HS-5 (cell line): ENCODE data around the gene CPSF7.
"Not testable (repeated sequence)": the region's sequence is repeated elsewhere in the genome, so short reads cannot be mapped to it uniquely, and the experiment has no call there.

Experiments
- DNase-seq: peaks from one replicate; pipeline ENCODE4 v3.0.0-alpha.2; 2012; ENCODE audit warnings: low read depth

The CPSF7 gene

DNA sequence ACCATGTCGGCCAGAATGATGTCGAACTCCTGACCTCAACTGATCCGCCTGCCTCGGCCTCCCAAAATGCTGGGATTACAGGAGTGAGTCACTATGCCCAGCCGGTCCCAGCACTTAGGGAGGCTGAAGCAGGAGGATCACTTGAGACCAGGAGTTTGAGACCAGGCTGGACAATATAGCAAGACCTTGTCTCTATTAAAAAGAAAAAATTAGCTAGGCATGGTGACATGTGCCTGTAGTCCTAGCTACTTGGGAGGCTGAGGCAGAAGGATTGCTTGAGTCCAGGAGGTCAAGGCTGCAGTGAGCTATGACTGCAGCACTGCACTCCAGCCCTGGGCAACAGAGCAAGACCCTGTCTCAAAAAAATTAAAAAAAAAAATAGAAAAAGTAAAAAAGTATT, 45.9 kb downstream of the CPSF7 start:
- not testable (repeated sequence) for DNase-seq

DNA sequence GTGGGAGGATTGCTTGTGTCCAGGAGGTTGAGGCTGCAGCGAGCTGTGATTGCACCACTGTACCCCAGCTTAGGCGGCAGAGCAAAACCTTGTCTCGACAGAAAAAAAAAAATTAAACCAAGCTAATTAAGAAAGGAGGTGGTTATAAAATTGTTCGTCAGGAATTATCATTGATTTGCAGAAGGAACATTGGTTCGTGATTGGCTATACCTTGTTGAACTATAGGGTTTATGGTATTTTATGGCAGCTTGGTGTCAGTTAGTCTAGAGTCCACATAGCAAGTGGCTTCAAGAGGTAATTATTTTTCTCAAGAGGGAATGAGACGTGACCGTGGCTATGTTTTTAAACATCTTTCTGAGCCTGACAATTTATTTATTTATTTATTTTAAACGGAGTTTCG, 48.9 kb downstream of the CPSF7 start:
- DNase-seq: no peak

DNA sequence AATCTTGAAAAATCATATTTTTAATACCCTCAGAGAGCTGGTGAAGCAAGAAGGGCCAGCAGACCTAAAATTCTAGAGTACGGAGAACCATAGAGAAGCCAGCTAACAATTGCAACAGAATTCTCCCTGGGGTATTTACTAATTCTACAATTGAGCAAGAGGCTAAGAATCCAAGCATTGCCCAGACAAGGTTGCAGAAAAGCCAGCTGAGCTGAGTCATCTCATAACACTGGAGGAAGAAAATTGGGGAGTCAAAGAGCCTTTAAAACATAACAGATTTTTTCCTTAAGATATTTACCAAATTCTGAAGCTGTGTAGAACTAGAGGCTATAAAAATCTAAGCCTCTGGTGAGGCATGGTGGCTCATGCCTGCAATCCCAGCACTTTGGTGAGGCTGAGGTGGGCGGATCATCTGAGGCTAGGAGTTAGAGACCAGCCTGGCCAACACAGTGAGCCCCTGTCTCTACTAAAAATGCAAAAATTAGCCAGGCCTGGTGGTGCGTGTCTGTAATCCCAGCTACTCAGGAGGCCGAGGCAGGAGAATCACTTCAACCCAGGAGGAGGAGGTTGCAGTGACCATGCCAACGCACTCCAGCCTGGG, 51.0 kb downstream of the CPSF7 start:
- peak; percentile 93 for DNase-seq

DNA sequence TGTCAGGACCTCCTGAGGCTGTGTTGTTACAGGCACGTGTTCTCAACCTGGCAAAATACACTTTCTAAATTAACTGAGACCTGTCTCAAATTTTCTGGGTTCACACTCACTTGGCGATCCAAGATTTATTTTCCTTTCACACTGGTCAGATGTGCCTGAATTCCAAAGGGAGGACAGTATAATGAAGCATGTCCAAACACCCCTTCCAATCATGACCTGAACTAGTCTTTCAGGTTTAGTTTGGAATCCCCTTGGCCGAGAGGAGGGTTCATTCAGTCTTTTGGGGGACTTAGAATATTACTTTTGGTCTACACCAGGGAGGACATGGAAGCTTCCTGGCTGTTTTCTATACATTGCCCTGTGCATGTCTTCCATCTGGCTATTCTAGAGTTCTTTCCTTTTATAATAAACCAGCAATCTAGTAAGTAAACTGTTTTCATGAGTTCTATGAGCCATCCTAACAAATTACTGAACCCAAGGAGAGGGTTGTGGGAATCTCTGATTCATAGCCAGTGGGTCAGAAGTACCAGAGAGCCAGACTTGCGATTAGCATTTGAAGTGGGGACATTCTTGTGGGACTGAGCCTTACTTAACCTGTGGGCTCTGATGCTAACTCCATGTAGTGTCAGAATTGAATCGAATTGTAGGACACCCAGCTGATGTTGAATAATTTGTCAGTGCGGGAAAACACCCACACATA, 52.2 kb downstream of the CPSF7 start:
- no peak for DNase-seq

DNA sequence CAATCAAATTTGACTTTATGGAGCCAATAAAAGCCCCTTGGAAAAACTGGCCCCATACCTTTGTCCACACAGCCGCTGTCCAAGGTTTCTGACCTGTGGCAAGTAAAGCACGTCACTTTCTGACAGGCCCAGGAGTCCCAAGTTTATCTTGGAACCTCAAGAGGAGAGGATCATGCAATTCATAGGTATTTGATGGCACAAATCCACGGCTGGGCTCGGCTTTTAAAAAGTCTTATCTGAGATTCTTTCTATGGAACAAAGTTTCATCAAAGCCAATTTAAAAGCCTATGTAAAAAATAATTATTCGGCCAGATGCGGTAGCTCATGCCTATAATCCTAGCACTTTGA, 54.0 kb downstream of the CPSF7 start:
- no peak for DNase-seq

DNA sequence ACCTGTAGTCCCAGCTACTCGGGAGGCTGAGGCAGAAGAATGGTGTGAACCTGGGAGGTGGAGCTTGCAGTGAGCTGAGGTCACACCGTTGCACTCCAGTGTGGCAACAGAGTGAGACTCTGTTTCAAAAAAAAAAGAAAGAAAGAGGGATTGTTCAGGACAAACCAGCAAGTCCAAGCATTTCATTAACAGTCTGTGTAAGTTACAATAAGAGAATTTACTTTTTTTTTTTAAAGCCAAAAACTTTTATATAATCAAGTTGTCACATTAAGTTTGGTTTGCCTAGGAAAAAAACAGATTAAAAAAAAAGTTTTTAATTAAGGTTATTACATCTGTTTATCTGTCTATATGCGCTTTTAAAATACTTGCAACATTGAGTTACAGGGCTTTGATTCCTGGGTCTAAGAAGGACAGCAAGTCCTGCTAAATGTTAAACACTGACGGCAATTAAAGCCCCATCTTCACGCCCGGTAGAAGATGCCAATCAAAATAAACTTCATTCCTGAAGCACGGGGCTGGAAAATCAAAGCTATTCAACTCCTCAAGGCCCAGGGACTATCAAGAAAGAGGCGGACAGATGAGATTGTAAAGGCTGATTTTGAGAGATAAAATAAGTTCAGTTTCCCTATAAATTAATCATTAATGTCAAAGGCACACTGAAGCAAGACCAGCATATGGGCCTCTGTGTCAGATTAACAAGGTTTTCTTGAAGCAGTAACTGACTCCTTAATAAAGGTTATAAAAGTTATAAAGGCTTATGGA, 56.9 kb downstream of the CPSF7 start:
- no peak for DNase-seq

DNA sequence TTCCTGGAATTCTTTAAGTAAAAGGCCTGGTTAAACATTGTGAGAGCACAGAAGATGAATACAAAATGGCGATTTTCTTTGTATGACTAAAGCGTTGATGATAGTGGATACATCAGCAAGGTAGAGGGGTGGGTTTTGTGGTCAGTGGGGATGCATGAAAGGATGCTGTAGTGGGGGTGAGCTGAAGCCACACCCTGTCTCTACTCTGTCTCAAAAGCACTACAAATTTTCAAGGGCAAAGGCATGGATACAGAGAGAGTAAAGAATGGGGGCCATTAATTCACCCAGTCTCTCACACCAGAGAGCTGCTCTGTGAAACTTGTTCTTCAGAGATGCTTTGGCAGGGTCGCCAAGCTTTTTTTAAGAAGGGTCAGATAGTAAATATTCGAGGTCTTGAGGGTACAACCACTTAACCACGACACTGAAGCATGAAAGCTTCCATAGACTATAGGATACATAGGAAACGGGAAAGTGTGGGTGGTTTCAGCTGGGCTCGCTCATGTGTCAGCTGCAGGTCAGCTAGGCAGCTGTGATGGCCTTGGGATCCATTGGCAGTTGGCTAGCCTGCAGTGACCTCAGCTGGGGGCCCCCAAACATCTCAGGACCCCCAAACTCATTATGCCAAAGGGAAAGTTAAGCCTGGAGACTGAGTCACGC, 59.3 kb downstream of the CPSF7 start:
- no peak for DNase-seq

DNA sequence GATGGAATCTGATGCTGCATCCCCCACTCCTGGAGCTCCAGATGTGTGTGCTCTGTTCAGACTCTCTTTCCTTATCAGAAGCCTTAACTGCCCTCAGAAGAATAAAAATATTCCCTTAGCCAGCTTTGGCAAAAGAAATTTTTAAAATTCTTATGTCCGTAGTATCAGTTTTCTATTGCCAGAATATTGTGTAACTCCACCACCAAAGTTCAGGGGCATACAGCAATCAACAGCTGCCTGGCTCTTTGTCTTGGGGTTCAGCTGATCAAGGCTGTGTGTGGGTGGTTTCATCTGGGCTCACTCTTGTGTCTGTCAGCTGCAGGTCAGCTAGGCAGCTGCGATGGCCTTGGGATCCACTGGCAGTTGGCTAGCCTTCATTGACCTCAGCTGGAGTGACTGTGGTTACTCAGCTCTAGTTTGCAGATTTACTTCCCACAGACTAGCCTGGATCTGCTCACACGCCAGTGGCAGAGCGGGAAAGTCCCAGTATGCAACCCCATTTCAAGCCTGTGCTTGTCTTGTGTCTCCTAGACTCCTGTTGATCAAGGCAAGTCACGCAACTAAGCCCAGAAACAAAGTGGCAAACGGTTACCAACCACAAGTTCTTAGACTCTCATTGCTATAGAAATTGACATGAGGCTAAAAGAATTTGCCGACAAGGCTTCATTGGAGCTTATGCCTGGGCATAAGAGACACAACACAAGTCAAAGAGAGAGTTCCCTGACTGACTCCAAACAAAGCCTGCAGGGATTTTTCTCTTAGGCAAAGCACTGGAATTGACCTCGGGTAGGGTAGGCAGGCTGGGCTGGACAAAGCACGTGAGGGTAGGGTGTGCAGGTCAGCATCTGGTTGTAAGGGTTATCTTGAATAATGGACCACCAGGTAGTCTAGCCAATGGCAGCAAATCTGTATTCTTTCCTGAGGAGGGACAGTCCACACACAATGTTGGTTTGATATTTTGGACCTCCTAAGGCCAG, 60.1 kb downstream of the CPSF7 start:
- peak; percentile 67 for DNase-seq

DNA sequence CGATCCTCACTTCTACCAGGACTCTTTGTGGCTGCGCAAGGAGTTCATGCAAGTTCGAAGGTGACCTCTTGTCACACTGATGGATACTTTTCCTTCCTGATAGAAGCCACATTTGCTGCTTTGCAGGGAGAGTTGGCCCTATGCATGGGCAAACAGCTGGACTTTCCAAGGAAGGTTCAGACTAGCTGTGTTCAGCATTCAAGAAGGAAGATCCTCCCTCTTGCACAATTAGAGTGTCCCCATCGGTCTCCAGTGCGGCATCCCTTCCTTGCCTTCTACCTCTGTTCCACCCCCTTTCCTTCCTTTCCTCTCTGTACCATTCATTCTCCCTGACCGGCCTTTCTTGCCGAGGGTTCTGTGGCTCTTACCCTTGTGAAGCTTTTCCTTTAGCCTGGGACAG, 61.1 kb downstream of the CPSF7 start:
- no peak for DNase-seq

DNA sequence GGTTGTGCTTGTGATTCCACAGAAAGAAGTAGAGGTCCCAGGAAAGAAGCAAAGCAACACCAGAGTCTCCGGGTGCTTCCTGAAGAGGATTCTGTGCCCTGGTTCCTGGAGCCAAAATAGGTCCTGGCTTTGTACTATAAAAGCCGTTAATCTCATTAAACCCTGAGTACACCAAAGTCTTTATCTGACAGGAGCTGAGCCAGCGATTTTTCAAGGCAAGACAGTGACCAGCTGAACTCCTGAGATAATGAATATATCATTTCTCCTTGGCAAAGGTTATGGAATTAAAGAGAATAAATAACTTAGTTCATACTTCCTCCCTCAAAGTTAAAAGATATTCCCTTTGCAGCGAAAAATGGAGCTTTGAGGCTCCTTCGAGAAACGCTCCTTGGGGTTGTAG, 62.4 kb downstream of the CPSF7 start:
- DNase-seq: no peak

DNA sequence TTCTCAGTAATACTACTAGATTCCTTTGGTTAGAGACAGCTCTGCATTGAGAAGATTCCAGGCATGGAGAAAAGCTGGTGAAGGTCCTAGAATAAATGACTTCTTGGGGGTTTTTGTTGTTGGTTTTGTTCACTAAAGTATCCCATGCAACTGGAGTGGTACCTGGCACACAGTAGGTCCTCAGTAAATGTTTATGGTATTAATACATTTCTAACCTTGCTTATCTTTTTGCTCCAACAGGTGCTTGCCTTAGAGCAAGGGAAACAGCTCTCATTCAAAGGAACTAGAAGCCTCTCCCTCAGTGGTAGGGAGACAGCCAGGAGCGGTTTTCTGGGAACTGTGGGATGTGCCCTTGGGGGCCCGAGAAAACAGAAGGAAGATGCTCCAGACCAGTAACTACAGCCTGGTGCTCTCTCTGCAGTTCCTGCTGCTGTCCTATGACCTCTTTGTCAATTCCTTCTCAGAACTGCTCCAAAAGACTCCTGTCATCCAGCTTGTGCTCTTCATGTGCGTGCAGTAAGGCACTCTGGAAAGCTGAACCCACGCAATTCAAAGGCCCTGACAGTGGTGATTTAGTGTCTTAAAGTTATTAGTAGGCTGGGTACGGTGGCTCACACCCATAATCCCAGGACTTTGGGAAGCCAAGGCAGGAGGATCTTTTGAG, 65.6 kb downstream of the CPSF7 start:
- no peak for DNase-seq

DNA sequence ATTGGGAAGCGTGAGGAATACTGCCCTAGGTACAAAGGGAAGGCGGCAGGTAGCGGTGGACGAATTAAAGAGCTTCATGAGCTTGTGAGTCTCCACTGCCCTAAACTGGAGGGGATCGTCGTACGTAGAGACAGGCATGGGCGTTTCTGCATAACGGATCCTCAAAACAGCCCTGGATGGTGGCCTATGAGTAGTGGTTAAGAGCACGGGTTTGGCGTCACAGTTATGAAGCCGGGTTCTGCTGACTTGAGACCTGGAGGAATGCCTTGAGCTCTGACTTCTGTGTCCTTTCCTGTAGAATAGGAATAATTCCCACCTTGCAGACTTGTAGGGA, 67.3 kb downstream of the CPSF7 start:
- no peak for DNase-seq

DNA sequence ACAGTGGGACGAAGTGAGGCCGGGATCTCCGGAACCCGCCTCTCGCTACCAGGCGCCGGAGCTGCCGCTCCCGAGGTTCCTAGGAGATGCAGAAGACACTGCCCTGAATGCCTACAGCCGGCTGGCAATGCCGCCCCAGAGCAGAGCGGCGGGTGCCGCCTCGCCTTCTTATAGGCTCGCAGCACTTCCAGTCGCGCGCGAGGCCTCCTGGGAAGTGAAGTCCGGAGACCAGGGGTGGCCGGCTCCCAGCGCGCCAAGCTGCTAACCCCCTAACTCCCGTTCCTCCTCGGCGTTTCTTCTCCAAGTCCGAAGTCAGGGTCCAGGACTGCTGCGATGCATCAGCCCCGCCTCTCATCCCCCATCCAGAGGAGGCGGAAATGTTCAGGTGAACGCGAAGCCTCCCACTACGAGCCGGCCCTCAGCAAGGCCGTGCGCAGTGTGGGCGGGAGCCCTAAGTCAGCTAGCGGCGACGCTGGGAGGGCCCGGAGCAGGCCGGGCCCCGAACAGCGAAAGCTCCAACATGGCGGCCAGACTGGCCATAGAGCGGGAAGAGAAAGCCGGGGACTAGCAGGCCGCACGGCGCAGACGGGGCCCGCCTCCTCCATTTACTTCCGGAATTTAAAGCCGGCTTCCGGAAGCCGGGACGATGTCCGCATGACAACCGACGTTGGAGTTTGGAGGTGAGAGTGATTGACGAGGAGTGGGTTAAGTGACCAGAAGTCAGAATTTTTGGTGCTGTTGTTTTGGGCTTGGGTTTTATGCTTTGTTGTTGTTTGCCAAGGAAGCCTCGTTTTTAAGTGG, 67.8 kb downstream of the CPSF7 start, which contains the start of the genes CYB561A3 and TMEM138:
Gene CYB561A3 (minus strand): TSS at position 142 of the 801 bp plus-strand sequence. CDS start 5,169 bp downstream, outside the sequence.
Gene TMEM138 (plus strand): TSS at position 634 of the 801 bp plus-strand sequence. CDS start 2,017 bp downstream, outside the sequence.
- DNase-seq: peak; percentile 87

DNA sequence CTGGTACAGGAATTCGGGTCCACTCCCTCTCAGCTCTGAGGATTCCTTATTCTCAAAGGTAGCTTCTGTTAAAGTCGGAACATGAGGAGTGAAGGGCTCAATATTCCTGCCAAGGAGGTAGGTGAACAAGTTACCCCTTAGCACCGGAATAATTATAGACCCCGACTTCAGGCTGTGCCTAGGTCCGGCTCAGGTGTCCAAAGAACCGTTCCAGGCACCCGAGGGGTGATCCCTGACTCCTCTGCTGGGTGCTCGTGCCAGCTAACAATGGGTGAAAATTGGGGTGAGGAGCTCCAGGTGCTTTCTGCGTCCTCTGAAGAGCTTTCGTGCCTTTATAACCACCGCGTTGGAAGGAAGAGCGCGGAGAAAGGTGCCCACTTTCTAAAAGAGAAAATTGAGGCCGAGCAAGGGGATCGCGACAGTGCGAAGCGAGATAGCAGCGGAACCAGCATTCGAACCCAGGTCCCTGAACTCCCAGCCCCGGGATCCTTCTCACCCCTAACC, 68.5 kb downstream of the CPSF7 start:
- DNase-seq: no peak

DNA sequence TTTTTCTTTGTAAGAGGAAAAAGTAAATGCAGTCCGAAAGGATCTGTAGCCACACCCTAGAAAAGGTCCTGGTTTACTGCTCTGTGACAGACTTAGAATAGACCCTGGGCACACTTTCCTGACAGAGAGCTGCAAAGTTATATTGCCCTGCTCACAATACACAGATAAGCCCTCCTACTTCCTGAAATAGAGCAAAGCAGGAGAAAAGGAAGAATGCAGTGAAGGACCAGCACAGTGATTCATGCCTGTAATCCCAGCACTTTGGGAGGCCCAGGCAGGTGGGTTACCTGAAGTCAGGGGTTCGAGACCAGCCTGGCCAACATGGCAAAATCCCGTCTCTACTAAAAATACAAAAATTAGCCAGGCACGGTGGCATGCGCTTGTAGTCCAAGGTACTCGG, 70.3 kb downstream of the CPSF7 start:
- DNase-seq: no peak

DNA sequence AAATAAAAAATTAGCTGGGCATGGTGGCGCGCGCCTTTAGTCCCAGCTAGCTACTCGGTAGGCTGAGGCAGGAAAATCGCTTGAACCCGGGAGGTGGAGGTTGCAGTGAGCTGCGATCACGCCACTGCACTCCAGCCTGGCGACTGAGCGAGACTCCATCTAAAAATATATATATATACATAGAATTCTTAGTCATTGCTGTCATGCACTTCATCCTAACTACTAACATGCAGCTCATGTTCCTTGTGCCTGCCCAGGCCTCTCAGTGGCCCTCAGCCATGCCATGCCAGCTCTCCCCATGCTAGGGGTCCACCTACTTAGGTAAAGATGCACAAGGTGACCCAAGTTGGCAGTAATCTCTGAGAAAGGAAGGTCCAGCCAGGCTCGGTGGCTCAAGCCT, 71.2 kb downstream of the CPSF7 start:
- DNase-seq: no peak

DNA sequence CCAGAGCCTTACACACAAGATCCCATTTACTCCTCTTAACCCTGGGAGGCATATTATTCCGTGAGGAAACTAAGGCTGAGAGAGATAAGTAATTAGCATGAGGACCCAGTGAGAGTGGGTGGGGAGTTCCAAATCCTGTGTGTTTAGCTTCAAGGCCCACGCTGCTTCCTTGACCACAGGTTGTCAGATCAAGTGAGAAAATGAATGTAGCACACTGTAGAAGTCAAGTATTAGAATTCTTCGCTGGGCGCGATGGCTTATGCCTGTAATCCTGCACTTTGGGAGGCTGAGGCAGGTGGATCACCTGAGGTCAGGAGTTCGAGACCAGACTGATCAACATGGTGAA, 71.9 kb downstream of the CPSF7 start:
- no peak for DNase-seq

DNA sequence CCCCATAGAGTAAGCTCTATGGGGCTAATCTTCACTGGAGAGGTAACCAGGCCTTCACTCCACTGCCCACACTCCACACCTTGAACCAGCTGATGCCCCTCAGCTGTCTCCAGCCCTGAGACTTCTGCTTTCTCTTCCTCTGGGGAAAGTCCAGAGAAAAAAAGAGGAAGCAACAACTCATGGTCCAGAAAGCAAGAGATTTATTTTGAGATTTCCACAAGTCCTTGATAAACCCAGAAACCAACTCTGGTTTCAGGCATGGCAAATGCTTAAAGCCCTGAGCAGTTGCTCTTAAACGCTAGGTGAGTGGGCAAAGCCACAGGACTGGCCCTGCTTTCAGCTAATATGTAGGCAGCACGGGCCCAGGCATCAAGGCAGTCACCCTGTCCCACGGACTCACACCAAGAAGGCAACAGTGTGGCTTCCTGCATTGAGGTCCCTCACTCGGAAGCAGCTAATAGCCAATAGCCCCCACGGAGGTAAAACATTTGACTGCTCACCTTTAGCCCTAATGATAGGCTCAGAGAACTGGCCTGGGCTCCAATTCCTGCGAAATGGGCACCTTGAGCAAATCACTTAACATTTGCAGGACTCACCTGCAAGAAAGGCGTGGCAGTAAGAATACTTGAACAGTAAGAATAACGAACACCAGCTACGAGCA, 72.4 kb downstream of the CPSF7 start:
- no peak for DNase-seq

DNA sequence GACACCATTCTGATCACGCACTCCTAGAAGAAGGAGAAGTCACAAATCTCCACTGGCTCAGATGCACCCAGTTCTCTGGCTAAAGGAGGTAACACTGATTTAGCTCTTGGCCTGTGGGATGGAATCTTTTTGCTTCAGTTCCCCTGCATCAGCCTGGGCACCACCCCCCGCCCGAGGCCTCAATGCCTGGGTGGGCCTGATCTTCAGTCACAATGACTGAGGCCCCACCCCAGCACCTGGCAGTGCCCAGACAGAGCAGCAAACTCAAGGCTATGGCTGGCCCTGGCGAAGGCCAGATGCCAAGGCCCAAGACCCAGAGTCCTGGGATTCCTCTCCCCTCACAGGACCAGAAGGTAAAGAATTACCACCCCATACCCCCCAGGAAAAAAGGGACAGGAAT, 73.1 kb downstream of the CPSF7 start:
- DNase-seq: no peak

DNA sequence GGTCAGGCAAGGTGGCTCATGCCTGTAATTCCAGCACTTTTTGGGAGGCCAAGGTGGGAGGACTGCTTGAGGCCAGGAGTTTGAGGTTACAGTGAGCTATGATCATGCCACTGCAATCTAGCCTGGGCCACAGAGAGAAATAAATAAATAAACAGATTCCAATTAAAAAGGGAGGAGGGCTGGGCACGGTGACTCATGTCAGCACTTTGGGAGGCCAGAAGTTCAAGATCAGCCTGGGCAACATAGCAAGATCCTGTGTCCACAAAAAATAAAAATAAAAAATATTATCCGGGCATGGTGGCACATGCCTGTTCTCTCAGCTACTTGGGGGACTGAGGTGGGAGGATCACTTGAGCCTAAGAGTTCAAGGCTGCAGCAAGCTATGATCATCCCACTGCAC, 75.6 kb downstream of the CPSF7 start:
- no peak for DNase-seq
